B cell (primary cell): ENCODE results near the gene KAT7. TPM values are rescaled to one million over a fixed set of nuclear protein-coding genes. Genes with fewer than 3 reads are reported as not detected.

ENCODE experiments used
- ATAC-seq: fragments of 200-7000 bp; cut with Tn5 transposase; one replicate; pipeline ENCODE4 v1.10.0; 2021; ENCODE audit warnings: low read depth, mild to moderate bottlenecking, moderate number of reproducible peaks, moderate library complexity
- CTCF ChIA-PET: fragments of 350-600 bp; sonication (Branson Sonifier 250); formaldehyde crosslinking; loops from one replicate; lab custom pipeline; 2021; ENCODE audit warnings: antibody characterized with exemption, inconsistent platforms; lab: Charles Lee
- POLR2A ChIA-PET: fragments of 350-600 bp; sonication (Branson Sonifier 250); formaldehyde crosslinking; loops from one replicate; lab custom pipeline; 2021; ENCODE audit warnings: antibody characterized with exemption; lab: Charles Lee
- DNase-seq: peaks from one replicate; pipeline ENCODE4 v3.0.0; 2013
- H2AFZ ChIP-seq: 2 replicates; pipeline ENCODE4 v1.6.1; 2012; ENCODE audit warnings: mild to moderate bottlenecking, low read depth, low read length; ENCODE audit not compliant: insufficient read depth, poor library complexity, severe bottlenecking
- H3K27ac ChIP-seq, 2 donors: 1 replicate in 1 of 2; 2 replicates in 1 of 2; pipeline ENCODE4 v1.5.1; 2012 to 2013; ENCODE audit warnings: low read length in 2 of 2, mild to moderate bottlenecking in 2 of 2, moderate library complexity in 1 of 2
- H3K27me3 ChIP-seq, 4 experiments: fragments of 200-600 bp in 1 of 4; sonication (generic) in 1 of 4; replicated peaks in 1 of 4; 1 replicate in 2 of 4; 2 replicates in 2 of 4; pipeline versions ENCODE4 v1.6.1 to v1.7.0; 2013 to 2016; ENCODE audit warnings: low read length in 3 of 4, mild to moderate bottlenecking in 2 of 4, mixed read lengths in 1 of 4, moderate library complexity in 1 of 4; ENCODE audit not compliant: insufficient read depth in 4 of 4, control insufficient read depth in 3 of 4; ENCODE audit errors: control extremely low read depth in 1 of 4
- H3K36me3 ChIP-seq, 2 experiments: replicated peaks in 1 of 2; 1 replicate in 1 of 2; 2 replicates in 1 of 2; pipeline versions ENCODE4 v1.6.1 to v1.7.1; 2013; ENCODE audit warnings: low read length in 1 of 2; ENCODE audit not compliant: insufficient read depth in 2 of 2, control insufficient read depth in 1 of 2; ENCODE audit errors: control extremely low read depth in 1 of 2, extremely low read depth in 1 of 2
- H3K4me1 ChIP-seq, 2 donors: fragments of 200-600 bp in 1 of 2; sonication (generic) in 1 of 2; 1 replicate in 1 of 2; 2 replicates in 1 of 2; pipeline versions ENCODE4 v1.5.1 to v1.6.1; 2013 to 2017; ENCODE audit warnings: low read length in 2 of 2; ENCODE audit not compliant: control insufficient read depth in 2 of 2, insufficient read depth in 2 of 2
- H3K4me2 ChIP-seq: replicated peaks from 2 replicates; pipeline ENCODE3; 2012; ENCODE audit warnings: mild to moderate bottlenecking, low read depth, low read length; ENCODE audit not compliant: poor library complexity, severe bottlenecking
- H3K4me3 ChIP-seq, 5 experiments: fragments of 200-600 bp in 1 of 5; sonication (generic) in 1 of 5; 1 replicate in 3 of 5; 2 replicates in 2 of 5; pipeline versions ENCODE4 v1.5.1 to v1.7.0; 2011 to 2016; ENCODE audit warnings: low read length in 4 of 5, mild to moderate bottlenecking in 4 of 5, low read depth in 2 of 5, control low read depth in 1 of 5, moderate library complexity in 1 of 5; ENCODE audit not compliant: insufficient read depth in 1 of 5; ENCODE audit errors: control extremely low read depth in 1 of 5, extremely low read depth in 1 of 5
- H3K79me2 ChIP-seq: fragments of 200-600 bp; sonication (generic); one replicate; pipeline ENCODE4 v1.6.0; 2016; ENCODE audit warnings: low read length; ENCODE audit not compliant: control insufficient read depth, insufficient read depth
- H3K9ac ChIP-seq: fragments of 200-600 bp; sonication (generic); 2 replicates; pipeline ENCODE4 v1.6.1; 2017; ENCODE audit warnings: mild to moderate bottlenecking, low read length, moderate library complexity
- H3K9me3 ChIP-seq, 3 donors: one replicate each; pipeline versions ENCODE4 v1.6.1 to v1.7.1; 2013; ENCODE audit warnings: low read length in 2 of 3; ENCODE audit not compliant: control insufficient read depth in 2 of 3, insufficient read depth in 1 of 3; ENCODE audit errors: control extremely low read depth in 1 of 3
- H4K20me1 ChIP-seq: 2 replicates; pipeline ENCODE4 v1.6.0; 2012; ENCODE audit warnings: mild to moderate bottlenecking, low read length; ENCODE audit not compliant: insufficient read depth, control insufficient read depth, poor library complexity, severe bottlenecking
- H3K27ac Mint-ChIP-seq: one replicate; pipeline ENCODE4 v1.8.0; 2021; ENCODE audit warnings: mixed read lengths
- H3K27me3 Mint-ChIP-seq: one replicate; pipeline ENCODE4 v1.8.0; 2021; ENCODE audit warnings: mixed read lengths
- H3K4me1 Mint-ChIP-seq: one replicate; pipeline ENCODE4 v1.8.0; 2021; ENCODE audit warnings: mixed read lengths
- H3K4me3 Mint-ChIP-seq: one replicate; pipeline ENCODE4 v1.8.0; 2021; ENCODE audit warnings: mixed read lengths
- H3K9me3 Mint-ChIP-seq: one replicate; pipeline ENCODE4 v1.8.0; 2022; ENCODE audit warnings: mixed read lengths; ENCODE audit not compliant: insufficient read depth
- EZH2 ChIP-seq: IDR thresholded peaks from 2 replicates; pipeline ENCODE4 v1.6.1; 2012; ENCODE audit warnings: borderline replicate concordance, low read depth, mild to moderate bottlenecking, moderate library complexity, low read length; ENCODE audit not compliant: insufficient read depth, poor library complexity, severe bottlenecking
- WGBS: methylation state at CpG from one replicate; pipeline ENCODE4 v1.1.5; 2013; ENCODE audit warnings: missing lambda C conversion rate; ENCODE audit not compliant: insufficient coverage; 5-methylcytosine and 5-hydroxymethylcytosine counted together
- intact Hi-C: fragments of 100-400 bp; cut with micrococcal nuclease; formaldehyde crosslinking; loops from one replicate; pipeline ENCODE4 v1.10.0; 2022
- polyA plus RNA-seq: library from polyadenylated mRNA; depleted of rRNA; stranded (reverse); fragments of >200 nt; gene quantifications from 2 replicates; pipeline ENCODE4 v1.2.3, GENCODE V29; 2012
- total RNA-seq, 2 donors: library from RNA; stranded (reverse); fragments of 120-200 nt in 1 of 2; gene quantifications; 1 replicate in 1 of 2; 2 replicates in 1 of 2; pipeline versions ENCODE4 v1.2.3 to v1.2.4, GENCODE V29; 2013 to 2022
- TF ChIP-seq, protein P1 (sequence below): fragments of 200-600 bp; IDR thresholded peaks from one replicate; pipeline ENCODE4 v1.8.0; 2022; ENCODE audit warnings: antibody characterized with exemption, mild to moderate bottlenecking

Gene KAT7
- total and polyA plus RNA-seq, 2 donors (not counting 1 experiment from before 2014, with no cell fraction given) = 16.7 to 124 TPM

DNA sequence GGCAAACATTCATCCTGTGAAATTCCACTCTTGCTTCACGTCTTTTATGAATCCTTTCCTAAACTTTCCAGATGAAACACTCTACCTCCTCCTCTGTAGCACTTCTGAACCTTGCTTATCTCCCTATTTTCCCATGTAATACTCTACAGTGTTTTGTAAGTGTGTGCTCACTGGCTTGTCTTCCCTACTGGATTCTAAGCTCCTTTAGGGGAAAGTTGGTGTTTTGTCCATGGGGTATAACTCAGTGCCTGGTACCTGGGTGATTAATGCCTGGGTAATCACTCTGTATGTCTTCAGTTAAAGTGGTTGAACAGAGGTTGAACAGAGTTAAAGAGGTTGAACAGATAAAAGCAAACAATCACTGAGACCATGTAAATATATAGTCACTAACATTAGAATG is 3.8 kb upstream of the KAT7 start:
- POLR2A ChIA-PET = no interaction called here
- H3K27ac Mint-ChIP-seq = no peak overlapping the region

More for the DNA sequence above, 3.8 kb upstream of the KAT7 start:
- Histone ChIP-seq H3K27me3 (no peaks in the 10 kb centered on the region), H3K27ac (no peak overlapping the region), H3K4me1 (peaks cover 11 to 13% of the 10 kb centered on the region in 2 donors), H3K79me2 (peaks cover 9% of the 10 kb centered on the region), H3K4me2 (no peak overlapping the region), H3K36me3 (no peaks in the 10 kb centered on the region), H4K20me1 (peaks cover 5% of the 10 kb centered on the region), H3K9me3 (no peaks in the 10 kb centered on the region), H3K9ac (no peak overlapping the region), H2AFZ (no peak overlapping the region), H3K4me3 (no peak overlapping the region)
- Mint-ChIP-seq H3K4me3 (no peak overlapping the region), H3K27me3 (no peaks in the 10 kb centered on the region), H3K9me3 (no peaks in the 10 kb centered on the region), H3K4me1 (peaks cover 21% of the 10 kb centered on the region)
- TF ChIP-seq, protein P1, sequence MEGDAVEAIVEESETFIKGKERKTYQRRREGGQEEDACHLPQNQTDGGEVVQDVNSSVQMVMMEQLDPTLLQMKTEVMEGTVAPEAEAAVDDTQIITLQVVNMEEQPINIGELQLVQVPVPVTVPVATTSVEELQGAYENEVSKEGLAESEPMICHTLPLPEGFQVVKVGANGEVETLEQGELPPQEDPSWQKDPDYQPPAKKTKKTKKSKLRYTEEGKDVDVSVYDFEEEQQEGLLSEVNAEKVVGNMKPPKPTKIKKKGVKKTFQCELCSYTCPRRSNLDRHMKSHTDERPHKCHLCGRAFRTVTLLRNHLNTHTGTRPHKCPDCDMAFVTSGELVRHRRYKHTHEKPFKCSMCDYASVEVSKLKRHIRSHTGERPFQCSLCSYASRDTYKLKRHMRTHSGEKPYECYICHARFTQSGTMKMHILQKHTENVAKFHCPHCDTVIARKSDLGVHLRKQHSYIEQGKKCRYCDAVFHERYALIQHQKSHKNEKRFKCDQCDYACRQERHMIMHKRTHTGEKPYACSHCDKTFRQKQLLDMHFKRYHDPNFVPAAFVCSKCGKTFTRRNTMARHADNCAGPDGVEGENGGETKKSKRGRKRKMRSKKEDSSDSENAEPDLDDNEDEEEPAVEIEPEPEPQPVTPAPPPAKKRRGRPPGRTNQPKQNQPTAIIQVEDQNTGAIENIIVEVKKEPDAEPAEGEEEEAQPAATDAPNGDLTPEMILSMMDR = no peak
- TF ChIP-seq EZH2 = no peak
- no peak for ATAC-seq
- CTCF ChIA-PET = interaction anchor here (0.7 to 4.5 kb wide), 2 partner anchors 45 to 76 kb away, joined by 3 to 43 read pairs; partner anchors contain the start of gene SLC35B1
- no peak for DNase-seq
- intact Hi-C loops = loop anchor here (5.0 kb wide), 1 partner anchor 933 kb away; the partner anchor contains the start of gene LUC7L3
- no CpG with 5 or more reads among the region's 1 CpG for WGBS
